Epidermal melanocyte (primary cell): ENCODE results near the gene INHA.

Source experiments
- DNase-seq: peaks from one replicate; pipeline ENCODE4 v3.0.0; 2011; ENCODE audit warnings: low spot score; ENCODE audit not compliant: insufficient read length

INHA gene

GRCh38 chr2:219611306-219611705 is 39.2 kb downstream of the INHA start:
- DNase-seq = no peak

GRCh38 chr2:219611866-219612576 is 39.9 kb downstream of the INHA start:
- no peak for DNase-seq

- no peak for DNase-seq
Observed at GRCh38 chr2:219612577-219613286, 40.6 kb downstream of the INHA start.

- DNase-seq = no peak
Observed at GRCh38 chr2:219613461-219614070, 41.5 kb downstream of the INHA start.

- DNase-seq = no peak
Observed at GRCh38 chr2:219614076-219614860, 42.2 kb downstream of the INHA start.

- DNase-seq = no peak
Observed at GRCh38 chr2:219615036-219615435, 42.9 kb downstream of the INHA start.

- DNase-seq = no peak
Observed at GRCh38 chr2:219615894-219616293, 43.8 kb downstream of the INHA start.

- DNase-seq = no peak
Observed at GRCh38 chr2:219616550-219616949, 44.4 kb downstream of the INHA start.

- no peak for DNase-seq
Observed at GRCh38 chr2:219618733-219619122, 46.6 kb downstream of the INHA start.

- no peak for DNase-seq
Observed at GRCh38 chr2:219619235-219619634, 47.1 kb downstream of the INHA start.

- DNase-seq = no peak
Observed at GRCh38 chr2:219620546-219620945, 48.4 kb downstream of the INHA start.

GRCh38 chr2:219621935-219622334 is 49.8 kb downstream of the INHA start:
- no peak for DNase-seq

- DNase-seq = no peak
Observed at GRCh38 chr2:219622472-219622871, 50.4 kb downstream of the INHA start.

- DNase-seq = no peak
Observed at GRCh38 chr2:219624565-219624964, 52.5 kb downstream of the INHA start.

GRCh38 chr2:219625179-219625578 is 53.1 kb downstream of the INHA start:
- no peak for DNase-seq
